ENCODE results near the gene A1CF.

GRCh38 chr10:50908366-50908765 is 22.9 kb upstream of the A1CF start:
- TF ChIP-seq NRF1 (IDR thresholded peaks at IDR 0.05; ENCODE audit: low read depth, low read length) (no peak), POLR2A (IDR thresholded peaks at IDR 0.05; ENCODE audit: control extremely low read depth in 1 of 2, low read depth in 2 of 2, low read length in 2 of 2) (no peak), POLR2AphosphoS5 (IDR thresholded peaks at IDR 0.05; ENCODE audit: low read depth, low read length) (no peak), CTCF (IDR thresholded peaks at IDR 0.05; ENCODE audit: control extremely low read depth in 1 of 3, insufficient read depth in 1 of 3, low read depth in 1 of 3, low read length in 3 of 3) (no peak), TEAD4 (IDR thresholded peaks at IDR 0.05; ENCODE audit: low read depth, low read length) (no peak), FOSL1 (IDR thresholded peaks at IDR 0.05; ENCODE audit: insufficient read depth, low read depth, low read length) (no peak), BCL11A (IDR thresholded peaks at IDR 0.05; ENCODE audit: low read depth in 2 of 2, low read length in 2 of 2) (no peak), JUND (IDR thresholded peaks at IDR 0.05; ENCODE audit: low read length) (no peak), CBX5 (IDR thresholded peaks at IDR 0.05; ENCODE audit: low read depth, low read length) (no peak), KDM4A (IDR thresholded peaks at IDR 0.05; ENCODE audit: low read depth, low read length, severe bottlenecking) (no peak), EP300 (IDR thresholded peaks at IDR 0.05; ENCODE audit: borderline replicate concordance in 1 of 2, low read depth in 2 of 2, low read length in 2 of 2) (no peak), SAP30 (IDR thresholded peaks at IDR 0.05; ENCODE audit: insufficient read depth, insufficient replicate concordance, low read length) (no peak), TAF1 (IDR thresholded peaks at IDR 0.05; ENCODE audit: low read depth, low read length) (no peak), CHD7 (IDR thresholded peaks at IDR 0.05; ENCODE audit: insufficient replicate concordance, low read length) (no peak)
